Erythroblast (primary cell): ENCODE results near the gene MPZL1.

Source experiments
- GATA1 ChIP-seq: IDR thresholded peaks from 2 replicates; pipeline ENCODE4 v1.6.1; 2011; ENCODE audit warnings: low read depth, mild to moderate bottlenecking, control low read depth, low read length, moderate library complexity
- POLR2A ChIP-seq: IDR thresholded peaks from 2 replicates; pipeline ENCODE4 v1.6.1; 2011; ENCODE audit warnings: mild to moderate bottlenecking, low read length

DNA sequence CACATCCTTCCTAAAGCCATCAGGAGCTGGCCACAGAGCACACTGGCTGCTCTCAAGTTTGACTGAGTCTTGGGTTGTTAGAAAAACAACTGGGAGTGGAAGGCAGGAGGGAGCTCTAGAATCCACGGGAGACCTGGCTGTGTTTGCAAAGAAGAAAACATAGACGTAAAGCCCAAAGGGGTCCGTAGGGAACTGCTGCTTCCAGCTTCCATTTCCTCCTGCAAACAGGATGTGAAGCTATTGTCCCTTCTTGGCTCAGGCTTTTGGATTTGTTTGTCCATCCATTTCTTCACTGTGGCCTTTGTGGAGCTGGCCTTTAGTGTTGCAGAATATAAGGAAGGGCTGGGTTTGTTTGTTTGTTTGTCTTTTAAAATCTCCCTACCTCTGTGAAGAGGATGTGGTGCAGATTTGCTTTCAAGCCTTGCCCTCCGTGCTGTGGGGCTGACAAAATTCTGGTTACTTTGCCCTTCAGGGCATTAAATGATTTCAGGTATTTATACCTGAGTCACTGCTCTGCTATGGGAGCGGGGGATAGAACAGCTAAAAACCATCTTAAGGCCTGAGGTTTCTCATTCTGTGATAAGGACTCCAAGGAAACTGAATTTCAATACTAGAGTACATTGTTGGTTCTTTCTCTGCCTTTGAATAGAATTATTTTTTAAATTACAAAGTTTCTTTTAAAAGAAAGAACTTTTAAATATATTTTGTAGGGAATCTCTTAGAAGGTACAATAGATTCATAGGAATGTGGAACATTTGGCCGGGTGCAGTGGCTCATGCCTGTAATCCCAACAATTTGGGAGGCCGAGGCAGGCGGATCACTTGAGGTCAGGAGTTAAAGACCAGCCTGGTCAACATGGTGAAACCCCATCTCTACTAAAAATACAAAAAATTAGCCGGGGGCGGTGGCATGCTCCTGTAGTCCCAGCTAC lies 74.3 kb downstream of the MPZL1 start:
- TF ChIP-seq POLR2A (no peak), GATA1 (no peak)
